Liver (tissue), 3 donors: ENCODE data around the gene NAPSA.

ENCODE experiments used
- CTCF ChIP-seq: fragments of 150-350 bp; IDR thresholded peaks from 2 replicates; pipeline ENCODE4 v1.5.1; 2017; ENCODE audit warnings: improper control_type of control experiment, low read depth, low read length; ENCODE audit not compliant: missing input control
- GABPA ChIP-seq, 2 donors: IDR thresholded peaks in 1 of 2; conservative IDR thresholded peaks in 1 of 2; 2 replicates each; pipeline ENCODE4 v1.6.1; 2016; ENCODE audit warnings: antibody characterized with exemption in 2 of 2, mild to moderate bottlenecking in 1 of 2, moderate library complexity in 1 of 2
- donor health status: healthy.
- donor health status: healthy.

- no peak for TF ChIP-seq GABPA (IDR thresholded peaks at IDR 0.05 in 1 of 2, conservative IDR thresholded peaks at IDR 0.05 in 1 of 2)
- TF ChIP-seq CTCF: no peak
These were observed 47.0 kb downstream of the NAPSA start for GRCh38 chr19:50318438-50318837.
